GM18519 (cell line): ENCODE data around the gene TPRKB.
"Not testable (repeated sequence)": the region's sequence is repeated elsewhere in the genome, so short reads cannot be mapped to it uniquely, and the experiment has no call there.

Source experiments
- ATAC-seq: cut with Tn5 transposase; IDR thresholded peaks from one replicate; pipeline ENCODE4 v1.9.1; 2021; ENCODE audit warnings: mild to moderate bottlenecking, moderate library complexity; ENCODE audit not compliant: unreplicated experiment, low FRiP score

Gene TPRKB

GRCh38 chr2:73701968-73702665 is 35.0 kb downstream of the TPRKB start:
- no peak for ATAC-seq

GRCh38 chr2:73701448-73701765 is 35.7 kb downstream of the TPRKB start:
- not testable (repeated sequence) for ATAC-seq

GRCh38 chr2:73700661-73701447 is 36.3 kb downstream of the TPRKB start:
- ATAC-seq = no peak

- no peak for ATAC-seq
These were observed 37.0 kb downstream of the TPRKB start for GRCh38 chr2:73700131-73700611.

GRCh38 chr2:73699437-73699836 is 37.7 kb downstream of the TPRKB start:
- ATAC-seq = no peak

- no peak for ATAC-seq
These were observed 39.0 kb downstream of the TPRKB start for GRCh38 chr2:73698101-73698500.

GRCh38 chr2:73697606-73698005 is 39.5 kb downstream of the TPRKB start:
- no peak for ATAC-seq

- ATAC-seq = not testable (repeated sequence)
These were observed 40.2 kb downstream of the TPRKB start for GRCh38 chr2:73696985-73697384.

- not testable (repeated sequence) for ATAC-seq
These were observed 40.6 kb downstream of the TPRKB start for GRCh38 chr2:73696521-73696920.

GRCh38 chr2:73690372-73691088 is 46.6 kb downstream of the TPRKB start:
- ATAC-seq = not testable (repeated sequence)

- not testable (repeated sequence) for ATAC-seq
These were observed 48.7 kb downstream of the TPRKB start for GRCh38 chr2:73688494-73688893.

- ATAC-seq = no peak
These were observed 51.2 kb downstream of the TPRKB start for GRCh38 chr2:73685764-73686438.

GRCh38 chr2:73684905-73685304 is 52.2 kb downstream of the TPRKB start:
- ATAC-seq = not testable (repeated sequence)

GRCh38 chr2:73684325-73684724 is 52.8 kb downstream of the TPRKB start:
- ATAC-seq = not testable (repeated sequence)

- ATAC-seq = not testable (repeated sequence)
These were observed 57.1 kb downstream of the TPRKB start for GRCh38 chr2:73679951-73680571.
